Mucosa of descending colon (tissue), 3 donors: ENCODE measurements around the gene YAP1. TPM values are rescaled to one million over a fixed set of nuclear protein-coding genes. Genes with fewer than 3 reads are reported as not detected.

Experiments used
- ATAC-seq: fragments of 200-7000 bp; cut with Tn5 transposase; one replicate; pipeline ENCODE4 v1.9.1; 2020; ENCODE audit warnings: mild to moderate bottlenecking, moderate library complexity
- DNase-seq, 3 donors: peaks; one replicate each; pipeline ENCODE4 v3.0.0-alpha.2; 2020
- H3K36me3 ChIP-seq: fragments of 200-600 bp; one replicate; pipeline ENCODE4 v1.8.0; 2021; ENCODE audit warnings: low read depth, mild to moderate bottlenecking
- H3K4me1 ChIP-seq: fragments of 200-600 bp; one replicate; pipeline ENCODE4 v1.8.0; 2021; ENCODE audit warnings: low read depth, mild to moderate bottlenecking
- H3K4me3 ChIP-seq: fragments of 200-600 bp; one replicate; pipeline ENCODE4 v1.8.0; 2021; ENCODE audit warnings: mild to moderate bottlenecking
- H3K9me3 ChIP-seq: fragments of 200-600 bp; one replicate; pipeline ENCODE4 v1.8.0; 2021; ENCODE audit warnings: mild to moderate bottlenecking
- intact Hi-C, 2 donors: fragments of 100-400 bp; cut with DNase I in 1 of 2; cut with micrococcal nuclease in 1 of 2; formaldehyde crosslinking; loops; one replicate each; pipeline versions ENCODE4 v1.11.0 to v1.11.1; 2022; cut with DNase I, micrococcal nuclease
- total RNA-seq, 3 donors: library from RNA; stranded (reverse); fragmentation: NEBNext Ultra II Directional in 2 of 3; extraction: Animal tissue kit (Norgen Biotek cat#: 25700) in 2 of 3; gene quantifications; one replicate each; pipeline versions ENCODE4 v1.2.1 to v1.2.4, GENCODE V29; 2021 to 2023
- TF ChIP-seq, protein P1 (sequence below): fragments of 200-600 bp; IDR thresholded peaks from one replicate; pipeline ENCODE4 v1.8.0; 2022; ENCODE audit warnings: antibody characterized with exemption, mild to moderate bottlenecking
- donor health status: DM: no; HTN: no; CAD: no; lungs with moderate emphysema.
- donor health status: DM: no; HTN: no; CAD: no.
- donor health status: DM: no; HTN: yes; CAD: no.

Gene YAP1
- total RNA-seq, 3 donors from 2014 or later = 41.3 to 126 (median 52.2) TPM

DNA sequence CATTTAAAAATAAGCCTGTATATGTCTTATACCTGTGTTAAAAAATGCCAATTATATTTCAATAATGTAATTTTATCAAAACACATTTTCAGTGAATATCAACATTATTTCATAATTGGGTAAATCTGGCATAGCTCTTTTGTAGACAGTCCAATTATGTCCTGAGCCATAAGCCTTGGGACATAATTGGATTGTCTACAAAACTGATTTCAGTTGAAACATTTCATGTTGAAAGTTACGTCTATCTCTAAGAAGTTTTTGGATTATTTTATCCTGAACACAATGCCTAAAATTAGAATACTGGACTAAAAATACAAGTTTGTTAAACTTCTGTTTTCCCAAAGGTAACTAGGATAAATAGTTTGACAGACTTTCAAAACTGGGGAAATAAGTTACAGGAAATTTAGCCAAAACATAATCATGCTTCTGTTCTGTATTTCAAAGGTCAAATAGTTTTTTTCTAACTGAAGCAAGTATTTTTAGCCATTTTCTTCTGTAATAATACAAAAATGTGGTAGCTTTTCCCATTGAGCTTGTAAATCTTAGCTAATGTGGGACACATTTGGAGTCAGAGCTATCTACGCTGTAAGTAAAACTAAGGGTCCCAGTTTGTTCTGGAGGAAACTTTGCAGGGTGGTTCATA lies 106.3 kb downstream of the YAP1 start:
- TF ChIP-seq, protein P1, sequence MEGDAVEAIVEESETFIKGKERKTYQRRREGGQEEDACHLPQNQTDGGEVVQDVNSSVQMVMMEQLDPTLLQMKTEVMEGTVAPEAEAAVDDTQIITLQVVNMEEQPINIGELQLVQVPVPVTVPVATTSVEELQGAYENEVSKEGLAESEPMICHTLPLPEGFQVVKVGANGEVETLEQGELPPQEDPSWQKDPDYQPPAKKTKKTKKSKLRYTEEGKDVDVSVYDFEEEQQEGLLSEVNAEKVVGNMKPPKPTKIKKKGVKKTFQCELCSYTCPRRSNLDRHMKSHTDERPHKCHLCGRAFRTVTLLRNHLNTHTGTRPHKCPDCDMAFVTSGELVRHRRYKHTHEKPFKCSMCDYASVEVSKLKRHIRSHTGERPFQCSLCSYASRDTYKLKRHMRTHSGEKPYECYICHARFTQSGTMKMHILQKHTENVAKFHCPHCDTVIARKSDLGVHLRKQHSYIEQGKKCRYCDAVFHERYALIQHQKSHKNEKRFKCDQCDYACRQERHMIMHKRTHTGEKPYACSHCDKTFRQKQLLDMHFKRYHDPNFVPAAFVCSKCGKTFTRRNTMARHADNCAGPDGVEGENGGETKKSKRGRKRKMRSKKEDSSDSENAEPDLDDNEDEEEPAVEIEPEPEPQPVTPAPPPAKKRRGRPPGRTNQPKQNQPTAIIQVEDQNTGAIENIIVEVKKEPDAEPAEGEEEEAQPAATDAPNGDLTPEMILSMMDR = no peak
- Histone ChIP-seq H3K4me3 (no peak overlapping the region), H3K9me3 (no peaks in the 10 kb centered on the region), H3K4me1 (no peaks in the 10 kb centered on the region), H3K36me3 (no peaks in the 10 kb centered on the region)
- no peak for DNase-seq
- no peak for ATAC-seq
- intact Hi-C loops = no loop called here

DNA sequence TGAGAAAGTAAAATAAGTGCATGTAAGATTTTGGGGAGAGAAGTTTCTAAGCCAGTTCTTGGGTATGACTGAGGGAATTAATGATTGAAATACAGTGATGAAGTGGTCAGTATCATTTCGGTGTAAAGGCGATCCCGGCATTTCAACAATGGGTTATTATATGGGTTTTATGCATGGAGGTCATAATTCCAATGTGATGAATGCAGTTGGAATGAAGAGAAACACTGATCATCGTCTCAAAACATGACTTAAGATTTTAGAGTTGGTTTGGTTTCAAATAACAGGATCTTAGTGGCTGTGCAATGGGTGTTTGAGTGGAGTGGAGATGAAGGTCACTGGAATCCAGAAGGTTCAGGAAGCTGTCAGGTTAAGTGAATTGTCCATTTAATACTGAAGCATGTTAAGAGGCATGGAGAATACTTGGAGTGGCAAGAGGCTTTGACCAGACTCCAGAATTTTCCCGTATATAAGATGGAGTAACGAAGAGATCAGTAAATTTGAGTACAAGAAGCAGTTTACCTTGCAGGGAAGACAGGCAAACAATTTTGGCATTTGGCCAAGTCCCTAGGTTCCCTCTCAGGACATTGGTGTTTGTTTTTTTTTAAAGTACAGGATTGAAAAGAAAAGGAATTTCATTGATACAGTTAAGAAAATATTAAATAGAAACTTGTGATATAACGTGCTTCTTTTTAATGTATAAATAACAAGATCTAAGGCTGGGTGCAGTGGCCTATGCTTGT lies 110.7 kb downstream of the YAP1 start:
- H3K4me1 ChIP-seq = no peaks in the 10 kb centered on the region
- DNase-seq = no peak
- no peak for ATAC-seq
- H3K36me3 ChIP-seq = no peaks in the 10 kb centered on the region
- TF ChIP-seq, protein P1 = no peak
- H3K9me3 ChIP-seq = no peaks in the 10 kb centered on the region
- H3K4me3 ChIP-seq = no peak overlapping the region
- intact Hi-C loops = no loop called here

DNA sequence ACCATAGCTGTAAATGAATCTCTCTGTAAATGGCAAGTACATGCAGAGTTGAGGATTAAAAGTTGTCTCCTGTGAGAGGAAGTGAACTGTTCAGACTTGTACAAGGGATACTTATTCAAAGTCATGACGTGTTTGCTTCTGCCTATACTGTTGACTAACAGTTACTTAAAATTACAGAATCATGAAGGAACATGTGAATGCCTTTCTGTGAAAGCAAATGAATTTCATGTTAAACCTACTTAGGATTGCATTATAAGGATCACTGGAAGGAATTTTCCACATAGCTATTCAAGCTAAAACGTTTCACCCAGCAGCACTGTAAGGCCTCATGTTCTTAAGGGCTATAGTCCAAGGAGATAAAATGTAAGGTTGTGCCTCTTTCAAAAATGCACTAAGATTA lies 113.6 kb downstream of the YAP1 start:
- TF ChIP-seq, protein P1 = no peak
- H3K4me3 ChIP-seq = no peak overlapping the region
- no peak for ATAC-seq
- H3K4me1 ChIP-seq = no peaks in the 10 kb centered on the region
- H3K9me3 ChIP-seq = no peaks in the 10 kb centered on the region
- no peaks in the 10 kb centered on the region for H3K36me3 ChIP-seq
- no peak for DNase-seq
- intact Hi-C loops = no loop called here

DNA sequence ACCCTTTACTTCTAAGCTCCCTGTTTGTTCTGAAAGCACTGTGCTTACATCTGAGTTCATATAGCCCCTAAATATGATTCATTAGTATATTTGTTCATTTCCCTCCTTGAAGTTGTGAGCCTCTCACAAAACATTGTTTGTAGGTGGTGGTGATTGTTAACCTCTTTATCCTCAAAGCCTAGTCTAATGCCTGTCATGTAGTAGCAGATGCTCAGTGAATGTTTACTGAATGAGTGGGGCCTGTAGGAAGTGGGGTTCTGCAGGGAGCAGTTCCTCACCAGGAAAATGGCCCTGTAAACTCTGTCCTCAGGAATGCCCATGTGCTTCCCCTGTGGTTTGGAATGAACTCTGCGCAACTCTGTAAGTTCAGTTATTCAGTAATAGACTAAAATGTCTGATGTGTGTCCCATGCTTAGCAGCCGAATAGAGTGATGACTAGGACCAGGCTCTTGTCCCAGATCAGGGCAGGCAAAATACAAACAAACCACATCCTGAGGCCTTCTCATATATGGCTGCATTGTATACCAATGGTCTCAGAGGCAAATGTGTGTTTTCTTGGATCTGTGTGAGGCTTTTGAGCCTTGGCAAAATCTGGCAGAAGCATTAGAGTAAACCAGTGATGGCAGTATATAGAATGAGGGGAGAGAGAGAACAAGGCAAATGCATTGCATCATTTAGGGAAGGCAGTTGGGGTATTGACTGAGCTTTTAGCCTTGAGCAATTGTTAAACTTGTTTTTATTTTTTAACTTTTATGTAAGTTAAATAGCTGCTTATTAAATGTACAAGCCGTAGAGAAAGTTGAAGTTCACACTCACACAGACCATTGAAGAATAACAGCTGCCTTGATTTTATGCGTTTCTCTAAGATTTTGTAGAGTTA lies 115.7 kb downstream of the YAP1 start:
- DNase-seq (no peak), ATAC-seq (peak; percentile 19)
- no peaks in the 10 kb centered on the region for H3K4me1 ChIP-seq
- no peaks in the 10 kb centered on the region for H3K36me3 ChIP-seq
- intact Hi-C loops = no loop called here
- TF ChIP-seq, protein P1 = no peak
- H3K9me3 ChIP-seq = no peaks in the 10 kb centered on the region
- no peak overlapping the region for H3K4me3 ChIP-seq

DNA sequence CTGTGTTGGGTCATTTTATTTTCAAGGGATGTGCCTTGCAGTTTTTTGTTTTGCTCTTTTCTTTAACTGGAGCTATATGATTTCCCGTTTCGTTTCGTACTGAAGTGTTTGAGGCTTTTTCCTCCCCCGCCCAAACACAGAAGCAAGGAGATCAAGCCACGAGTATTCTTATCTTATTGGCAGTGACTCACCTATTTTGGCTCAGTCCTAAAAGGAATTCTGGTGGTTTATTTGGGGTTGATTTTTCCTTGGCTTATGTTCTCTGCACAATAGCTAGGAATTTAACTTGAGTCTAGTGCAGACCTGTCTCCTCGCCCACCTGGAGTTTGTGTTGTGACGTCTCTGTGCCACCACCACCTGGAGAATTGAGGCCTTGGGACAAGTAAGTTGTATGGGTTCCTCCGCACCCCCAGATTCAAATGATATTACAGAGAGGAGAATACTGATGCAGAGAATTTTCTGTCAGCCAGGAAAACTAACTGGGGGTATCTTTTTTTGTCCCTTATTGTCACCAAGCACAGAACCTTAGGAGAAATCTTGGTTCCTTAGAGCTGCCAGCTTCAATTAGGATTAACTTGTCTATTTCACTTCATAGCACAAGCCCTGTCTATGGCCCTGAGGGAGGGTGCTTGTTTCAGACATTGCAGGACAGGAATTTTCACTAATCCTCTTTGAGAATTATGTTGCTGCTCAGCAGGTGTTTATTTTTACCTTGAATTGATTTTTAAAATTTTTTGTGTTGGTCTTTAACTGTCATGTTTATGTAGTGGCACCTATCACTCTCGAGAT lies 116.6 kb downstream of the YAP1 start:
- Histone ChIP-seq H3K36me3 (no peaks in the 10 kb centered on the region), H3K9me3 (no peaks in the 10 kb centered on the region), H3K4me3 (no peak overlapping the region), H3K4me1 (no peaks in the 10 kb centered on the region)
- DNase-seq (no peak), ATAC-seq (peak; percentile 78)
- TF ChIP-seq, protein P1 = no peak
- intact Hi-C loops = no loop called here
